Glutamatergic neuron (in vitro differentiated cells): ENCODE measurements around the gene PRDM16. TPM values are rescaled to one million over a fixed set of nuclear protein-coding genes. Genes with fewer than 3 reads are reported as not detected.

Source experiments
- DNase-seq: peaks from one replicate; pipeline ENCODE4 v3.0.0; 2022
- H3K27ac Mint-ChIP-seq: one replicate; pipeline ENCODE4 v1.8.0; 2020; ENCODE audit warnings: mild to moderate bottlenecking, mixed read lengths, inconsistent platforms; ENCODE audit not compliant: unreplicated experiment
- H3K27me3 Mint-ChIP-seq: one replicate; pipeline ENCODE4 v1.8.0; 2020; ENCODE audit warnings: mild to moderate bottlenecking, moderate library complexity, mixed read lengths, inconsistent platforms; ENCODE audit not compliant: unreplicated experiment
- H3K36me3 Mint-ChIP-seq: one replicate; pipeline ENCODE4 v1.8.0; 2020; ENCODE audit warnings: mild to moderate bottlenecking, mixed read lengths, inconsistent platforms; ENCODE audit not compliant: unreplicated experiment
- H3K4me1 Mint-ChIP-seq: one replicate; pipeline ENCODE4 v1.8.0; 2020; ENCODE audit warnings: mild to moderate bottlenecking, low read depth, mixed read lengths, inconsistent platforms; ENCODE audit not compliant: unreplicated experiment
- H3K4me3 Mint-ChIP-seq: one replicate; pipeline ENCODE4 v1.8.0; 2020; ENCODE audit warnings: mild to moderate bottlenecking, mixed read lengths, inconsistent platforms; ENCODE audit not compliant: unreplicated experiment
- H3K9me3 Mint-ChIP-seq: one replicate; pipeline ENCODE4 v1.8.0; 2020; ENCODE audit warnings: mild to moderate bottlenecking, moderate library complexity, mixed read lengths, inconsistent platforms; ENCODE audit not compliant: unreplicated experiment
- CTCF ChIP-seq: fragments of 200-600 bp; sonication (generic); IDR thresholded peaks from one replicate; pipeline ENCODE4 v1.5.0; 2021; ENCODE audit not compliant: partially characterized antibody, unreplicated experiment
- total RNA-seq: library from RNA; stranded (reverse); fragmentation: NEBNext Ultra II Directional; extraction: Animal tissue kit (Norgen Biotek cat#: 25700); gene quantifications from one replicate; pipeline ENCODE4 v1.2.1, GENCODE V29; 2021; ENCODE audit not compliant: unreplicated experiment

The PRDM16 gene
- total RNA-seq, 1 donor from 2014 or later: 0.07 TPM

GRCh38 chr1:3117879-3118278 is 48.9 kb downstream of the PRDM16 start:
- no peak overlapping the region for H3K27ac Mint-ChIP-seq
- peaks cover 1% of the 10 kb centered on the region for H3K9me3 Mint-ChIP-seq
- peaks cover 5% of the 10 kb centered on the region for H3K27me3 Mint-ChIP-seq
- no peak overlapping the region for H3K4me3 Mint-ChIP-seq
- no peak for TF ChIP-seq CTCF
- no peak for DNase-seq
- no peaks in the 10 kb centered on the region for H3K36me3 Mint-ChIP-seq
- H3K4me1 Mint-ChIP-seq: peaks cover 3% of the 10 kb centered on the region

- Mint-ChIP-seq H3K27me3 (peaks cover 3% of the 10 kb centered on the region), H3K4me1 (peaks cover 3% of the 10 kb centered on the region), H3K27ac (no peak overlapping the region), H3K9me3 (peaks cover 1% of the 10 kb centered on the region), H3K4me3 (no peak overlapping the region), H3K36me3 (no peaks in the 10 kb centered on the region)
- no peak for DNase-seq
- no peak for TF ChIP-seq CTCF
These were observed 50.1 kb downstream of the PRDM16 start for GRCh38 chr1:3119061-3119460.

GRCh38 chr1:3119725-3120124 is 50.7 kb downstream of the PRDM16 start:
- DNase-seq: no peak
- Mint-ChIP-seq H3K27ac (no peak overlapping the region), H3K4me3 (no peak overlapping the region), H3K9me3 (peaks cover 1% of the 10 kb centered on the region), H3K4me1 (peaks cover 3% of the 10 kb centered on the region), H3K27me3 (peaks cover 3% of the 10 kb centered on the region), H3K36me3 (no peaks in the 10 kb centered on the region)
- peak; percentile 28 for TF ChIP-seq CTCF

GRCh38 chr1:3120140-3120539 is 51.1 kb downstream of the PRDM16 start:
- peaks cover 5% of the 10 kb centered on the region for H3K4me1 Mint-ChIP-seq
- H3K36me3 Mint-ChIP-seq: no peaks in the 10 kb centered on the region
- peaks cover 1% of the 10 kb centered on the region for H3K9me3 Mint-ChIP-seq
- H3K27me3 Mint-ChIP-seq: peaks cover 2% of the 10 kb centered on the region
- TF ChIP-seq CTCF: no peak
- H3K4me3 Mint-ChIP-seq: no peak overlapping the region
- H3K27ac Mint-ChIP-seq: no peak overlapping the region
- no peak for DNase-seq

- Mint-ChIP-seq H3K36me3 (no peaks in the 10 kb centered on the region), H3K4me3 (no peak overlapping the region), H3K27me3 (no peaks in the 10 kb centered on the region), H3K9me3 (peaks cover 1% of the 10 kb centered on the region), H3K4me1 (peaks cover 5% of the 10 kb centered on the region), H3K27ac (no peak overlapping the region)
- no peak for TF ChIP-seq CTCF
- DNase-seq: no peak
These were observed 52.0 kb downstream of the PRDM16 start for GRCh38 chr1:3120994-3121393.
